ENCODE data around the gene PVALB. TPM values are rescaled to one million over a fixed set of nuclear protein-coding genes. Genes with fewer than 3 reads are reported as not detected.

PVALB gene
- total and polyA plus RNA-seq, 4 donors = 0.56 to 3.4 (median 1.1) TPM

DNA sequence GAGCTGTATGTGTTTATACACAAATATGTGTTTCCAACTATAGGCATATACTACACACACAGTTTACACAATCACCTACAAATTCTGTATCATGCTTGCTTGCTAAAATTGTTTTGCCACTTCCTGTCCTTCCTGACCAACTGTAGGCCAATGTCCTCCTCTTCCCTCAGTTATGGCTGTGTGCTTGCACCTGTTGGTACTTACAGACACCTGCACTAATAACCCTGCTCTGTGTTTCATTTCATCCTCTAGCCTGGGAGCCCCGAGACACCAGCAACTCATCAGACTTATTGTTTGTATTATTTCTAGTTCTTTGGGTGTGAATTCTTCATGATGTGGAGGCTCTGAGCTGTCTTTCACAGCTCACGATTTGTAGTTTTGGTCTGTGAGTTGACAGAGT, 42.1 kb upstream of the PVALB start:
- Histone ChIP-seq H3K9ac (ENCODE audit: low read depth in 1 of 2, low read length in 2 of 2) (no peak overlapping the region), H3K4me3 (ENCODE audit: low read depth in 1 of 3, low read length in 3 of 3) (no peak overlapping the region), H3K4me1 (ENCODE audit: control insufficient read depth in 4 of 4, insufficient read depth in 4 of 4, low read length in 3 of 4) (peaks cover 0 to 8% (median 0%) of the 10 kb centered on the region in 4 donors), H3K27me3 (ENCODE audit: control insufficient read depth in 4 of 4, insufficient read depth in 4 of 4, low read length in 3 of 4) (no peaks in the 10 kb centered on the region), H3K36me3 (ENCODE audit: control insufficient read depth in 4 of 4, insufficient read depth in 3 of 4, low read depth in 1 of 4, low read length in 3 of 4) (no peaks in the 10 kb centered on the region), H3K9me3 (ENCODE audit: control insufficient read depth in 4 of 4, low read length in 3 of 4) (no peaks in the 10 kb centered on the region), H3K27ac (ENCODE audit: low read depth in 1 of 2, low read length in 2 of 2) (no peak overlapping the region)
- DNase-seq (ENCODE audit: low spot score) = no peak
- TF ChIP-seq FOXA2 (IDR thresholded peaks at IDR 0.05) = no peak
- WGBS = 86% methylated on average over 2 of the region's 2 CpGs

- no peaks in the 10 kb centered on the region for H3K27me3 ChIP-seq (ENCODE audit: control insufficient read depth in 4 of 4, insufficient read depth in 4 of 4, low read length in 3 of 4)
- 66% methylated on average over 9 of the region's 9 CpGs for WGBS
- H3K4me1 ChIP-seq (ENCODE audit: control insufficient read depth in 4 of 4, insufficient read depth in 4 of 4, low read length in 3 of 4) = peaks cover 0 to 8% (median 0%) of the 10 kb centered on the region in 4 donors
- H3K9me3 ChIP-seq (ENCODE audit: control insufficient read depth in 4 of 4, low read length in 3 of 4) = no peaks in the 10 kb centered on the region
- no peak for TF ChIP-seq YY1 (IDR thresholded peaks at IDR 0.05)
- TF ChIP-seq JUND (IDR thresholded peaks at IDR 0.05) = no peak
- TF ChIP-seq, protein P1, sequence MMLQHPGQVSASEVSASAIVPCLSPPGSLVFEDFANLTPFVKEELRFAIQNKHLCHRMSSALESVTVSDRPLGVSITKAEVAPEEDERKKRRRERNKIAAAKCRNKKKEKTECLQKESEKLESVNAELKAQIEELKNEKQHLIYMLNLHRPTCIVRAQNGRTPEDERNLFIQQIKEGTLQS (IDR thresholded peaks at IDR 0.05) = no peak
- no peaks in the 10 kb centered on the region for H3K36me3 ChIP-seq (ENCODE audit: control insufficient read depth in 4 of 4, insufficient read depth in 3 of 4, low read depth in 1 of 4, low read length in 3 of 4)
- no peak for DNase-seq (ENCODE audit: low spot score)
- H3K4me3 ChIP-seq (ENCODE audit: low read depth in 1 of 3, low read length in 3 of 3) = no peak overlapping the region
- no peak overlapping the region for H3K9ac ChIP-seq (ENCODE audit: low read depth in 1 of 2, low read length in 2 of 2)
- no peak overlapping the region for H3K27ac ChIP-seq (ENCODE audit: low read depth in 1 of 2, low read length in 2 of 2)
Observed at GRCh38 chr22:36858156-36858555, 41.3 kb upstream of the PVALB start.

DNA sequence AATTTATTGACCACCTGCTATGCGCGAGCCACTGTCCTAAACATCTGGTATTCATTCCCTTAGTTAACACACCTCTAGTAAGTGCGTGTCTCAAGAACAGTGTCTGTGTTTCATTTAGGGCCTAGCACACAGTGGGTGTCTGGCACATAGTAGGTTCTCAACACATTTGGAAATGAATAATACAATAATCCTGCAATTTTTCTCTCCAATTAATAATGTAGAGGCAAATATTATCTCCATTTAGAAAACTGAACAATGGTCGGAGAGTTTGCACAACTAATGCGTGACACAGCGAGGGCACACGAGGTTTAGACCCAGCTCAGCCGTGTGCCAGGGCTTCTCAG, 39.9 kb upstream of the PVALB start:
- Histone ChIP-seq H3K36me3 (ENCODE audit: control insufficient read depth in 4 of 4, insufficient read depth in 3 of 4, low read depth in 1 of 4, low read length in 3 of 4) (no peaks in the 10 kb centered on the region), H3K4me3 (ENCODE audit: low read depth in 1 of 3, low read length in 3 of 3) (no peak overlapping the region), H3K4me1 (ENCODE audit: control insufficient read depth in 4 of 4, insufficient read depth in 4 of 4, low read length in 3 of 4) (peaks cover 0 to 8% (median 0%) of the 10 kb centered on the region in 4 donors), H3K9ac (ENCODE audit: low read depth in 1 of 2, low read length in 2 of 2) (no peak overlapping the region), H3K9me3 (ENCODE audit: control insufficient read depth in 4 of 4, low read length in 3 of 4) (no peaks in the 10 kb centered on the region), H3K27ac (ENCODE audit: low read depth in 1 of 2, low read length in 2 of 2) (no peak overlapping the region), H3K27me3 (ENCODE audit: control insufficient read depth in 4 of 4, insufficient read depth in 4 of 4, low read length in 3 of 4) (no peaks in the 10 kb centered on the region)
- WGBS = 70% methylated on average over 8 of the region's 8 CpGs
- no peak for DNase-seq (ENCODE audit: low spot score)
- TF ChIP-seq NR2F2 (IDR thresholded peaks at IDR 0.05) (no peak), CTCF (IDR thresholded peaks at IDR 0.05; ENCODE audit: low read depth, low read length, missing input control) (no peak), FOXA1 (IDR thresholded peaks at IDR 0.05) (no peak), RXRA (IDR thresholded peaks at IDR 0.05) (no peak), SP1 (IDR thresholded peaks at IDR 0.05) (no peak), HNF4G (IDR thresholded peaks at IDR 0.05) (no peak)
- TF ChIP-seq, protein P2, sequence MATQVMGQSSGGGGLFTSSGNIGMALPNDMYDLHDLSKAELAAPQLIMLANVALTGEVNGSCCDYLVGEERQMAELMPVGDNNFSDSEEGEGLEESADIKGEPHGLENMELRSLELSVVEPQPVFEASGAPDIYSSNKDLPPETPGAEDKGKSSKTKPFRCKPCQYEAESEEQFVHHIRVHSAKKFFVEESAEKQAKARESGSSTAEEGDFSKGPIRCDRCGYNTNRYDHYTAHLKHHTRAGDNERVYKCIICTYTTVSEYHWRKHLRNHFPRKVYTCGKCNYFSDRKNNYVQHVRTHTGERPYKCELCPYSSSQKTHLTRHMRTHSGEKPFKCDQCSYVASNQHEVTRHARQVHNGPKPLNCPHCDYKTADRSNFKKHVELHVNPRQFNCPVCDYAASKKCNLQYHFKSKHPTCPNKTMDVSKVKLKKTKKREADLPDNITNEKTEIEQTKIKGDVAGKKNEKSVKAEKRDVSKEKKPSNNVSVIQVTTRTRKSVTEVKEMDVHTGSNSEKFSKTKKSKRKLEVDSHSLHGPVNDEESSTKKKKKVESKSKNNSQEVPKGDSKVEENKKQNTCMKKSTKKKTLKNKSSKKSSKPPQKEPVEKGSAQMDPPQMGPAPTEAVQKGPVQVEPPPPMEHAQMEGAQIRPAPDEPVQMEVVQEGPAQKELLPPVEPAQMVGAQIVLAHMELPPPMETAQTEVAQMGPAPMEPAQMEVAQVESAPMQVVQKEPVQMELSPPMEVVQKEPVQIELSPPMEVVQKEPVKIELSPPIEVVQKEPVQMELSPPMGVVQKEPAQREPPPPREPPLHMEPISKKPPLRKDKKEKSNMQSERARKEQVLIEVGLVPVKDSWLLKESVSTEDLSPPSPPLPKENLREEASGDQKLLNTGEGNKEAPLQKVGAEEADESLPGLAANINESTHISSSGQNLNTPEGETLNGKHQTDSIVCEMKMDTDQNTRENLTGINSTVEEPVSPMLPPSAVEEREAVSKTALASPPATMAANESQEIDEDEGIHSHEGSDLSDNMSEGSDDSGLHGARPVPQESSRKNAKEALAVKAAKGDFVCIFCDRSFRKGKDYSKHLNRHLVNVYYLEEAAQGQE (IDR thresholded peaks at IDR 0.05) = no peak

Data from liver (tissue), 9 donors.